Measurements from ENCODE around the gene STAG1. TPM values are rescaled to one million over a fixed set of nuclear protein-coding genes. Genes with fewer than 3 reads are reported as not detected.

STAG1 gene
- total RNA-seq, 1 donor: 40.0 TPM

- Histone ChIP-seq H3K4me3 (ENCODE audit: low read length) (no peak overlapping the region), H3K9me3 (ENCODE audit: low read depth, low read length) (peaks cover 3% of the 10 kb centered on the region), H3K4me1 (ENCODE audit: insufficient read depth, low read length) (no peaks in the 10 kb centered on the region), H3K27me3 (ENCODE audit: insufficient read depth, low read length) (no peaks in the 10 kb centered on the region)
Measured at GRCh38 chr3:136463170-136463569, 289.0 kb downstream of the STAG1 start.

GRCh38 chr3:136457793-136458192 is 294.4 kb downstream of the STAG1 start:
- H3K27me3 ChIP-seq (ENCODE audit: insufficient read depth, low read length): no peaks in the 10 kb centered on the region
- H3K4me3 ChIP-seq (ENCODE audit: low read length): no peak overlapping the region
- H3K9me3 ChIP-seq (ENCODE audit: low read depth, low read length): peaks cover 32% of the 10 kb centered on the region
- no peaks in the 10 kb centered on the region for H3K4me1 ChIP-seq (ENCODE audit: insufficient read depth, low read length)

GRCh38 chr3:136456196-136456595 is 296.0 kb downstream of the STAG1 start:
- H3K4me3 ChIP-seq (ENCODE audit: low read length): no peak overlapping the region

GRCh38 chr3:136444581-136444980 is 307.6 kb downstream of the STAG1 start:
- Histone ChIP-seq H3K4me3 (ENCODE audit: low read length) (no peak overlapping the region), H3K27me3 (ENCODE audit: insufficient read depth, low read length) (no peaks in the 10 kb centered on the region), H3K9me3 (ENCODE audit: low read depth, low read length) (no peaks in the 10 kb centered on the region), H3K4me1 (ENCODE audit: insufficient read depth, low read length) (no peaks in the 10 kb centered on the region)

More at GRCh38 chr3:136456196-136456595, 296.0 kb downstream of the STAG1 start:
- H3K27me3 ChIP-seq (ENCODE audit: insufficient read depth, low read length): no peaks in the 10 kb centered on the region
- no peaks in the 10 kb centered on the region for H3K4me1 ChIP-seq (ENCODE audit: insufficient read depth, low read length)
- peaks cover 32% of the 10 kb centered on the region for H3K9me3 ChIP-seq (ENCODE audit: low read depth, low read length)

- H3K4me3 ChIP-seq (ENCODE audit: low read length): no peak overlapping the region
- no peaks in the 10 kb centered on the region for H3K4me1 ChIP-seq (ENCODE audit: insufficient read depth, low read length)
- H3K27me3 ChIP-seq (ENCODE audit: insufficient read depth, low read length): no peaks in the 10 kb centered on the region
- H3K9me3 ChIP-seq (ENCODE audit: low read depth, low read length): no peaks in the 10 kb centered on the region
Measured at GRCh38 chr3:136437043-136437442, 315.1 kb downstream of the STAG1 start.

GRCh38 chr3:136434429-136434828 is 317.7 kb downstream of the STAG1 start:
- no peaks in the 10 kb centered on the region for H3K4me1 ChIP-seq (ENCODE audit: insufficient read depth, low read length)
- H3K27me3 ChIP-seq (ENCODE audit: insufficient read depth, low read length): no peaks in the 10 kb centered on the region
- no peak overlapping the region for H3K4me3 ChIP-seq (ENCODE audit: low read length)
- H3K9me3 ChIP-seq (ENCODE audit: low read depth, low read length): no peaks in the 10 kb centered on the region

GRCh38 chr3:136432685-136433084 is 319.5 kb downstream of the STAG1 start:
- Histone ChIP-seq H3K4me1 (ENCODE audit: insufficient read depth, low read length) (no peaks in the 10 kb centered on the region), H3K9me3 (ENCODE audit: low read depth, low read length) (no peaks in the 10 kb centered on the region), H3K27me3 (ENCODE audit: insufficient read depth, low read length) (no peaks in the 10 kb centered on the region), H3K4me3 (ENCODE audit: low read length) (no peak overlapping the region)

GRCh38 chr3:136428167-136428566 is 324.0 kb downstream of the STAG1 start:
- H3K4me1 ChIP-seq (ENCODE audit: insufficient read depth, low read length): no peaks in the 10 kb centered on the region
- no peaks in the 10 kb centered on the region for H3K27me3 ChIP-seq (ENCODE audit: insufficient read depth, low read length)
- no peaks in the 10 kb centered on the region for H3K9me3 ChIP-seq (ENCODE audit: low read depth, low read length)
- H3K4me3 ChIP-seq (ENCODE audit: low read length): no peak overlapping the region

- no peaks in the 10 kb centered on the region for H3K4me1 ChIP-seq (ENCODE audit: insufficient read depth, low read length)
- no peaks in the 10 kb centered on the region for H3K9me3 ChIP-seq (ENCODE audit: low read depth, low read length)
- H3K4me3 ChIP-seq (ENCODE audit: low read length): no peak overlapping the region
- H3K27me3 ChIP-seq (ENCODE audit: insufficient read depth, low read length): no peaks in the 10 kb centered on the region
Measured at GRCh38 chr3:136427236-136427635, 324.9 kb downstream of the STAG1 start.

GRCh38 chr3:136414476-136414875 is 337.7 kb downstream of the STAG1 start:
- no peaks in the 10 kb centered on the region for H3K4me1 ChIP-seq (ENCODE audit: insufficient read depth, low read length)
- H3K27me3 ChIP-seq (ENCODE audit: insufficient read depth, low read length): no peaks in the 10 kb centered on the region
- H3K9me3 ChIP-seq (ENCODE audit: low read depth, low read length): no peaks in the 10 kb centered on the region
- no peak overlapping the region for H3K4me3 ChIP-seq (ENCODE audit: low read length)

- Histone ChIP-seq H3K4me3 (ENCODE audit: low read length) (no peak overlapping the region), H3K9me3 (ENCODE audit: low read depth, low read length) (no peaks in the 10 kb centered on the region), H3K4me1 (ENCODE audit: insufficient read depth, low read length) (no peaks in the 10 kb centered on the region), H3K27me3 (ENCODE audit: insufficient read depth, low read length) (no peaks in the 10 kb centered on the region)
Measured at GRCh38 chr3:136412307-136412706, 339.9 kb downstream of the STAG1 start.

GRCh38 chr3:136409549-136409948 is 342.6 kb downstream of the STAG1 start:
- H3K9me3 ChIP-seq (ENCODE audit: low read depth, low read length): no peaks in the 10 kb centered on the region
- H3K4me3 ChIP-seq (ENCODE audit: low read length): no peak overlapping the region
- no peaks in the 10 kb centered on the region for H3K4me1 ChIP-seq (ENCODE audit: insufficient read depth, low read length)
- no peaks in the 10 kb centered on the region for H3K27me3 ChIP-seq (ENCODE audit: insufficient read depth, low read length)

GRCh38 chr3:136404056-136404455 is 348.1 kb downstream of the STAG1 start:
- H3K4me1 ChIP-seq (ENCODE audit: insufficient read depth, low read length): no peaks in the 10 kb centered on the region
- H3K4me3 ChIP-seq (ENCODE audit: low read length): no peak overlapping the region

GRCh38 chr3:136396916-136397315 is 355.3 kb downstream of the STAG1 start:
- no peaks in the 10 kb centered on the region for H3K27me3 ChIP-seq (ENCODE audit: insufficient read depth, low read length)
- no peak overlapping the region for H3K4me3 ChIP-seq (ENCODE audit: low read length)
- H3K9me3 ChIP-seq (ENCODE audit: low read depth, low read length): no peaks in the 10 kb centered on the region
- H3K4me1 ChIP-seq (ENCODE audit: insufficient read depth, low read length): no peaks in the 10 kb centered on the region

More at GRCh38 chr3:136404056-136404455, 348.1 kb downstream of the STAG1 start:
- Histone ChIP-seq H3K27me3 (ENCODE audit: insufficient read depth, low read length) (no peaks in the 10 kb centered on the region), H3K9me3 (ENCODE audit: low read depth, low read length) (no peaks in the 10 kb centered on the region)

- no peaks in the 10 kb centered on the region for H3K27me3 ChIP-seq (ENCODE audit: insufficient read depth, low read length)
- no peaks in the 10 kb centered on the region for H3K4me1 ChIP-seq (ENCODE audit: insufficient read depth, low read length)
- H3K9me3 ChIP-seq (ENCODE audit: low read depth, low read length): no peaks in the 10 kb centered on the region
- no peak overlapping the region for H3K4me3 ChIP-seq (ENCODE audit: low read length)
Measured at GRCh38 chr3:136390574-136390973, 361.6 kb downstream of the STAG1 start.

GRCh38 chr3:136387031-136387430 is 365.1 kb downstream of the STAG1 start:
- no peaks in the 10 kb centered on the region for H3K4me1 ChIP-seq (ENCODE audit: insufficient read depth, low read length)
- no peak overlapping the region for H3K4me3 ChIP-seq (ENCODE audit: low read length)
- H3K9me3 ChIP-seq (ENCODE audit: low read depth, low read length): no peaks in the 10 kb centered on the region
- no peaks in the 10 kb centered on the region for H3K27me3 ChIP-seq (ENCODE audit: insufficient read depth, low read length)

- no peaks in the 10 kb centered on the region for H3K9me3 ChIP-seq (ENCODE audit: low read depth, low read length)
- no peaks in the 10 kb centered on the region for H3K4me1 ChIP-seq (ENCODE audit: insufficient read depth, low read length)
- no peak overlapping the region for H3K4me3 ChIP-seq (ENCODE audit: low read length)
- no peaks in the 10 kb centered on the region for H3K27me3 ChIP-seq (ENCODE audit: insufficient read depth, low read length)
Measured at GRCh38 chr3:136385457-136385856, 366.7 kb downstream of the STAG1 start.
